Measurements from ENCODE around the gene CHRNB4. TPM values are rescaled to one million over a fixed set of nuclear protein-coding genes. Genes with fewer than 3 reads are reported as not detected.

Gene CHRNB4
- total and polyA plus RNA-seq, 2 donors (not counting 1 experiment from before 2014, with no cell fraction given): not detected

DNA sequence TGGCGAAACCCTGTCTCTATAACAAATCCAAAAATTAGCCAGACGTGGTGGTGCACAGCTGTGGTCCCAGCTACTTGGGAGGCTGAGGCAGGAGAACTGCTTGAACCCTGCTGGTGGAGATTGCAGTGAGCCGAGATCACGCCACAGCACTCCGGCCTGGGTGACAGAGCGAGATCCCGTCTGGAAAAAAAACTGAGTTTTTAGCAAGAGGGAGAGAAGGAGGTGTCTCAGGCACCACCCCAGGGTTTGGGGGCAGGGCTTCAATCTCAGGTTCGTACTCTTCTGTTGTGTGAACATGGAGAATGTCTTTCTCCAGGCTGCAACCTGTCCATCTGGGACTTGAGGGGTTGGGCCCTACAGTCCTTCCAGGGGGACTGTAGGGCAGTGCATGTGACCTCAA is 22.9 kb downstream of the CHRNB4 start:
- Histone ChIP-seq H3K27ac (ENCODE audit: insufficient read depth, low read length) (no peak overlapping the region), H3K9me3 (ENCODE audit: control insufficient read depth, insufficient read depth, low read depth, low read length) (no peaks in the 10 kb centered on the region), H3K4me1 (ENCODE audit: control insufficient read depth, extremely low read depth, insufficient read depth, low read length) (no peaks in the 10 kb centered on the region), H3K79me2 (ENCODE audit: control insufficient read depth, insufficient read depth, low read length) (no peaks in the 10 kb centered on the region), H3K36me3 (ENCODE audit: control insufficient read depth, insufficient read depth, low read length) (no peaks in the 10 kb centered on the region), H4K20me1 (ENCODE audit: control insufficient read depth, extremely low read depth, insufficient read depth, low read length) (no peaks in the 10 kb centered on the region), H2AFZ (ENCODE audit: low read length) (no peak overlapping the region), H3K4me3 (replicated peaks in 1 of 4; ENCODE audit: control extremely low read depth in 1 of 4, insufficient read depth in 1 of 4, low read depth in 3 of 4, low read length in 4 of 4) (no peak overlapping the region), H3K27me3 (ENCODE audit: control insufficient read depth, insufficient read depth, low read length) (peaks cover 30% of the 10 kb centered on the region), H3K4me2 (ENCODE audit: extremely low read depth, insufficient read depth, low read length) (no peak overlapping the region), H3K9ac (ENCODE audit: insufficient read depth, low read length) (no peak overlapping the region)
- no peak for DNase-seq (ENCODE audit: low read depth in 2 of 2)
- TF ChIP-seq EZH2 (IDR thresholded peaks at IDR 0.05; ENCODE audit: low read length, missing control alignments): no peak
- TF ChIP-seq, protein P1, sequence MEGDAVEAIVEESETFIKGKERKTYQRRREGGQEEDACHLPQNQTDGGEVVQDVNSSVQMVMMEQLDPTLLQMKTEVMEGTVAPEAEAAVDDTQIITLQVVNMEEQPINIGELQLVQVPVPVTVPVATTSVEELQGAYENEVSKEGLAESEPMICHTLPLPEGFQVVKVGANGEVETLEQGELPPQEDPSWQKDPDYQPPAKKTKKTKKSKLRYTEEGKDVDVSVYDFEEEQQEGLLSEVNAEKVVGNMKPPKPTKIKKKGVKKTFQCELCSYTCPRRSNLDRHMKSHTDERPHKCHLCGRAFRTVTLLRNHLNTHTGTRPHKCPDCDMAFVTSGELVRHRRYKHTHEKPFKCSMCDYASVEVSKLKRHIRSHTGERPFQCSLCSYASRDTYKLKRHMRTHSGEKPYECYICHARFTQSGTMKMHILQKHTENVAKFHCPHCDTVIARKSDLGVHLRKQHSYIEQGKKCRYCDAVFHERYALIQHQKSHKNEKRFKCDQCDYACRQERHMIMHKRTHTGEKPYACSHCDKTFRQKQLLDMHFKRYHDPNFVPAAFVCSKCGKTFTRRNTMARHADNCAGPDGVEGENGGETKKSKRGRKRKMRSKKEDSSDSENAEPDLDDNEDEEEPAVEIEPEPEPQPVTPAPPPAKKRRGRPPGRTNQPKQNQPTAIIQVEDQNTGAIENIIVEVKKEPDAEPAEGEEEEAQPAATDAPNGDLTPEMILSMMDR (conservative IDR thresholded peaks at IDR 0.05 in 1 of 2, IDR thresholded peaks at IDR 0.05 in 1 of 2; ENCODE audit: low read depth in 1 of 2, low read length in 2 of 2): no peak

DNA sequence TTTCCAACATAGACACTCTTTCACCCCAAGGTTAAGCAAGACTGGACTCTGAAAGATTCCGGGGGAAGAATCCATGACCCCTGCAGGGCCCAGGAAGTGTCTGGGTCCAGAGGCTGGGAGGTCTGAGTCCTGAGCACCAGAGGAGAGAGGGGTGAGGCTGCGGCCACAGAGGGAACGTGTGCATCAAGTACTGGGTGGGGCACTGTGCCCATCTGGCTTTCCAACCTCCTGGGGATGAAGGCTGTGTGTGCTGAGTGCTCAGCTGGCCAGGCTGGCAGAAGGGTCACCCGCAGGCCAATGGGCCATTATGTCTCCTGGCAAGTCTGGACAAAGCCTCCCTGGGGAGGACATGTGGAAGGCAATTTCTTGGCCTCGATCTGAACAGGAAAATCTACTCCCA is 23.5 kb downstream of the CHRNB4 start:
- H3K4me2 ChIP-seq (ENCODE audit: extremely low read depth, insufficient read depth, low read length): no peak overlapping the region
- TF ChIP-seq, protein P1 (conservative IDR thresholded peaks at IDR 0.05 in 1 of 2, IDR thresholded peaks at IDR 0.05 in 1 of 2; ENCODE audit: low read depth in 1 of 2, low read length in 2 of 2): no peak
- TF ChIP-seq EZH2 (IDR thresholded peaks at IDR 0.05; ENCODE audit: low read length, missing control alignments): no peak
- no peak overlapping the region for H3K9ac ChIP-seq (ENCODE audit: insufficient read depth, low read length)
- no peaks in the 10 kb centered on the region for H3K79me2 ChIP-seq (ENCODE audit: control insufficient read depth, insufficient read depth, low read length)
- no peak overlapping the region for H3K27ac ChIP-seq (ENCODE audit: insufficient read depth, low read length)
- H4K20me1 ChIP-seq (ENCODE audit: control insufficient read depth, extremely low read depth, insufficient read depth, low read length): no peaks in the 10 kb centered on the region
- no peak for DNase-seq (ENCODE audit: low read depth in 2 of 2)
- no peaks in the 10 kb centered on the region for H3K36me3 ChIP-seq (ENCODE audit: control insufficient read depth, insufficient read depth, low read length)
- H3K4me3 ChIP-seq (replicated peaks in 1 of 4; ENCODE audit: control extremely low read depth in 1 of 4, insufficient read depth in 1 of 4, low read depth in 3 of 4, low read length in 4 of 4): no peak overlapping the region
- no peaks in the 10 kb centered on the region for H3K4me1 ChIP-seq (ENCODE audit: control insufficient read depth, extremely low read depth, insufficient read depth, low read length)
- H3K9me3 ChIP-seq (ENCODE audit: control insufficient read depth, insufficient read depth, low read depth, low read length): no peaks in the 10 kb centered on the region
- peaks cover 30% of the 10 kb centered on the region for H3K27me3 ChIP-seq (ENCODE audit: control insufficient read depth, insufficient read depth, low read length)
- no peak overlapping the region for H2AFZ ChIP-seq (ENCODE audit: low read length)

DNA sequence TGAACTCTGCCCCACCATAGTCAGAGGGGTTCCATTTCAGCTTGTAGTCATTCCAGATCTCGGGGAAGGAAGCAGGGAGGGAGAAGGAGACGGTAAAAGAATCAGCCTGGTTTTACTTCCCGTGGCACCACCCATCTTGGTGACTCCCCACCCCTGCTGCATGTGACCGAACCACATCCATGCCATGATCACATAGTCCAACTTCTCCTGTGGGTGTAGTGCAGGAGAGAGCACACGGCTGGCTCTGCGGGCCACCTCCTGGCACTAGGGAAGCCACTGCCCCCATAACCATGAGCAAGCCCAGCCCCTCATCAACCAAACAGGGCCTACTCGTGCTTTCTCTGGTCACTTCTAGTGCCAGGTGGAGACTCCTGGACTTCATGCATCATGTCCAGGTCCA is 23.9 kb downstream of the CHRNB4 start:
- Histone ChIP-seq H3K9ac (ENCODE audit: insufficient read depth, low read length) (no peak overlapping the region), H4K20me1 (ENCODE audit: control insufficient read depth, extremely low read depth, insufficient read depth, low read length) (no peaks in the 10 kb centered on the region), H3K4me2 (ENCODE audit: extremely low read depth, insufficient read depth, low read length) (no peak overlapping the region), H3K27me3 (ENCODE audit: control insufficient read depth, insufficient read depth, low read length) (peaks cover 26% of the 10 kb centered on the region), H3K4me3 (replicated peaks in 1 of 4; ENCODE audit: control extremely low read depth in 1 of 4, insufficient read depth in 1 of 4, low read depth in 3 of 4, low read length in 4 of 4) (no peak overlapping the region), H3K27ac (ENCODE audit: insufficient read depth, low read length) (no peak overlapping the region), H3K79me2 (ENCODE audit: control insufficient read depth, insufficient read depth, low read length) (no peaks in the 10 kb centered on the region), H3K4me1 (ENCODE audit: control insufficient read depth, extremely low read depth, insufficient read depth, low read length) (no peaks in the 10 kb centered on the region), H3K9me3 (ENCODE audit: control insufficient read depth, insufficient read depth, low read depth, low read length) (no peaks in the 10 kb centered on the region), H2AFZ (ENCODE audit: low read length) (no peak overlapping the region), H3K36me3 (ENCODE audit: control insufficient read depth, insufficient read depth, low read length) (no peaks in the 10 kb centered on the region)
- no peak for TF ChIP-seq EZH2 (IDR thresholded peaks at IDR 0.05; ENCODE audit: low read length, missing control alignments)
- TF ChIP-seq, protein P1 (conservative IDR thresholded peaks at IDR 0.05 in 1 of 2, IDR thresholded peaks at IDR 0.05 in 1 of 2; ENCODE audit: low read depth in 1 of 2, low read length in 2 of 2): no peak
- no peak for DNase-seq (ENCODE audit: low read depth in 2 of 2)

Measured in fibroblast of lung (primary cell).